Panc1 (cell line): Measurements from ENCODE around the gene YY1. TPM values are rescaled to one million over a fixed set of nuclear protein-coding genes. Genes with fewer than 3 reads are reported as not detected.

Experiments
- ATAC-seq: fragments of 200-7000 bp; cut with Tn5 transposase; 2 replicates; pipeline ENCODE4 v1.9.1; 2020; ENCODE audit warnings: mild to moderate bottlenecking, moderate library complexity
- BruUV-seq: library from RNA; stranded (reverse); fragments of 400-500 nt; replicated peaks from 2 replicates; lab custom pipeline; 2021; lab: Mats Ljungman, UMichigan
- CTCF ChIA-PET: fragments of 300-600 bp; sonication (Branson Sonifier 250); formaldehyde crosslinking; loops from one replicate; lab custom pipeline; 2022; ENCODE audit warnings: antibody characterized with exemption; lab: Charles Lee
- POLR2A ChIA-PET: fragments of 300-600 bp; sonication (Branson Sonifier 250); formaldehyde crosslinking; loops from one replicate; lab custom pipeline; 2022; ENCODE audit warnings: antibody characterized with exemption; lab: Charles Lee
- DNase-seq: peaks from one replicate; pipeline ENCODE4 v3.0.0-alpha.2; 2010; ENCODE audit warnings: low read depth, low spot score
- H3K27ac ChIP-seq: 2 replicates; pipeline ENCODE4 v1.5.1; 2011; ENCODE audit warnings: mild to moderate bottlenecking, low read length, inconsistent platforms
- H3K27me3 ChIP-seq: fragments of 200-500 bp; sonication (Bioruptor generic); 2 replicates; pipeline ENCODE4 v1.6.0; 2014; ENCODE audit warnings: low read length, inconsistent platforms; ENCODE audit not compliant: control insufficient read depth, insufficient read depth
- H3K36me3 ChIP-seq: fragments of 200-500 bp; sonication (Bioruptor generic); 2 replicates; pipeline ENCODE4 v1.5.1; 2014; ENCODE audit warnings: inconsistent platforms, mild to moderate bottlenecking, low read length, moderate library complexity; ENCODE audit not compliant: control insufficient read depth, insufficient read depth
- H3K4me1 ChIP-seq: 2 replicates; pipeline ENCODE4 v1.5.1; 2011; ENCODE audit warnings: inconsistent platforms, mild to moderate bottlenecking, low read length, moderate library complexity; ENCODE audit not compliant: control insufficient read depth, insufficient read depth
- H3K4me3 ChIP-seq, 2 experiments: 2 replicates each; pipeline ENCODE4 v1.5.1; 2011 to 2012; ENCODE audit warnings: low read depth in 2 of 2, low read length in 2 of 2, mild to moderate bottlenecking in 2 of 2, inconsistent platforms in 1 of 2, moderate library complexity in 1 of 2
- H3K9me3 ChIP-seq: fragments of 200-500 bp; sonication (Bioruptor generic); 2 replicates; pipeline ENCODE4 v1.5.1; 2014; ENCODE audit warnings: low read depth, mild to moderate bottlenecking, inconsistent platforms, low read length, moderate library complexity; ENCODE audit not compliant: control insufficient read depth, insufficient read depth
- CTCF ChIP-seq: fragments of 450-650 bp; IDR thresholded peaks from 2 replicates; pipeline ENCODE4 v1.5.1; 2017; ENCODE audit warnings: mild to moderate bottlenecking
- POLR2AphosphoS5 ChIP-seq: IDR thresholded peaks from 2 replicates; pipeline ENCODE4 v1.6.1; 2012; ENCODE audit warnings: mild to moderate bottlenecking, low read depth, low read length, moderate library complexity
- REST ChIP-seq, 2 experiments: IDR thresholded peaks; 2 replicates each; pipeline ENCODE4 v1.6.1; 2011 to 2012; ENCODE audit warnings: low read depth in 2 of 2, control low read depth in 1 of 2, low read length in 1 of 2, mild to moderate bottlenecking in 1 of 2, moderate library complexity in 1 of 2; ENCODE audit not compliant: insufficient read depth in 1 of 2
- SIN3A ChIP-seq: IDR thresholded peaks from 2 replicates; pipeline ENCODE4 v1.6.1; 2012; ENCODE audit warnings: low read depth, mild to moderate bottlenecking, low read length, moderate library complexity, borderline replicate concordance; ENCODE audit not compliant: insufficient read depth
- TCF7L2 ChIP-seq: IDR thresholded peaks from 2 replicates; pipeline ENCODE4 v1.6.1; 2011; ENCODE audit warnings: mild to moderate bottlenecking, low read depth, low read length, inconsistent platforms
- in situ Hi-C: cut with HindIII; loops from 2 replicates; pipeline ENCODE4 v1.10.0; 2016; ENCODE audit warnings: low sequenced_read_pairs, low pct_unique_long_range_greater_than_20kb
- intact Hi-C: fragments of 100-400 bp; cut with micrococcal nuclease; formaldehyde crosslinking; loops from one replicate; pipeline ENCODE4 v1.10.0; 2022; ENCODE audit not compliant: unreplicated experiment
- total RNA-seq: library from RNA; stranded (reverse); gene quantifications from one replicate; pipeline ENCODE4 v1.2.1, GENCODE V29; 2021; ENCODE audit not compliant: unreplicated experiment

Gene YY1
- total RNA-seq, 1 experiment from 2014 or later = 71.3 TPM

GRCh38 chr14:100321473-100322137 is 82.7 kb downstream of the YY1 start:
- intact Hi-C loops (no loop called here), in situ Hi-C loops (no loop called here)
- TF ChIP-seq POLR2AphosphoS5 (no peak), CTCF (no peak), TCF7L2 (no peak), SIN3A (no peak), REST (IDR thresholded peaks at IDR 0.05; ENCODE audit: insufficient read depth in 1 of 2, low read depth in 2 of 2, low read length in 1 of 2) (no peak)
- no peak for ATAC-seq
- H3K36me3 ChIP-seq = no peaks in the 10 kb centered on the region
- no peaks in the 10 kb centered on the region for H3K4me1 ChIP-seq
- H3K9me3 ChIP-seq = no peaks in the 10 kb centered on the region
- BruUV-seq = no TSS peak
- no peak for DNase-seq
- ChIA-PET CTCF (no interaction called here), POLR2A (no interaction called here)
- H3K4me3 ChIP-seq = no peak overlapping the region
- no peak overlapping the region for H3K27ac ChIP-seq
- H3K27me3 ChIP-seq = no peaks in the 10 kb centered on the region

- DNase-seq (no peak), ATAC-seq (no peak)
- no TSS peak for BruUV-seq
- CTCF ChIA-PET = no interaction called here
- POLR2A ChIA-PET = no interaction called here
- intact Hi-C loops (no loop called here), in situ Hi-C loops (no loop called here)
- no peaks in the 10 kb centered on the region for H3K27me3 ChIP-seq
- no peak overlapping the region for H3K27ac ChIP-seq
- no peak overlapping the region for H3K4me3 ChIP-seq
- no peaks in the 10 kb centered on the region for H3K9me3 ChIP-seq
- H3K4me1 ChIP-seq = no peaks in the 10 kb centered on the region
- no peaks in the 10 kb centered on the region for H3K36me3 ChIP-seq
- no peak for TF ChIP-seq CTCF
- no peak for TF ChIP-seq TCF7L2
Measured at GRCh38 chr14:100322138-100322957, 83.4 kb downstream of the YY1 start.
